HepG2 (cell line): ENCODE data around the gene VPS26A. TPM values are rescaled to one million over a fixed set of nuclear protein-coding genes. Genes with fewer than 3 reads are reported as not detected.

Source experiments
- CHD2 ChIP-seq: IDR thresholded peaks from 2 replicates; pipeline ENCODE4 v1.6.1; 2011; ENCODE audit warnings: low read depth, low read length, improper control_type of control experiment
- FOXK1 ChIP-seq: sonication (generic); formaldehyde crosslinking; IDR thresholded peaks from 2 replicates; pipeline ENCODE4 v1.4.0; 2020; ENCODE audit warnings: low read depth, missing genetic modification reagents, borderline replicate concordance
- FOXP4 ChIP-seq: sonication (generic); formaldehyde crosslinking; IDR thresholded peaks from 2 replicates; pipeline ENCODE4 v1.4.0; 2020; ENCODE audit warnings: missing genetic modification reagents
- GATA4 ChIP-seq: sonication (generic); IDR thresholded peaks from 2 replicates; pipeline ENCODE4 v1.6.1; 2016; ENCODE audit warnings: antibody characterized with exemption, low read depth, borderline replicate concordance
- GATAD2A ChIP-seq: IDR thresholded peaks from 2 replicates; pipeline ENCODE4 v1.6.1; 2016
- GTF3A ChIP-seq: sonication (generic); formaldehyde crosslinking; conservative IDR thresholded peaks from 2 replicates; pipeline ENCODE4 v1.4.0; 2020; ENCODE audit warnings: mild to moderate bottlenecking, missing genetic modification reagents
- HOXA3 ChIP-seq: sonication (generic); formaldehyde crosslinking; IDR thresholded peaks from 2 replicates; pipeline ENCODE4 v1.5.0; 2020; ENCODE audit warnings: missing genetic modification reagents
- PITX1 ChIP-seq: sonication (generic); formaldehyde crosslinking; IDR thresholded peaks from 2 replicates; pipeline ENCODE4 v1.5.1; 2020; ENCODE audit warnings: mild to moderate bottlenecking, missing genetic modification reagents
- TARDBP ChIP-seq: sonication (generic); formaldehyde crosslinking; IDR thresholded peaks from 2 replicates; pipeline ENCODE4 v1.8.0; 2022; ENCODE audit warnings: mild to moderate bottlenecking, missing genetic modification reagents
- ZNF350 ChIP-seq: sonication (generic); formaldehyde crosslinking; IDR thresholded peaks from 2 replicates; pipeline ENCODE4 v1.4.0; 2020; ENCODE audit warnings: mild to moderate bottlenecking, low read depth, missing genetic modification reagents, borderline replicate concordance
- polyA plus RNA-seq, 8 experiments: library from polyadenylated mRNA; depleted of rRNA in 3 of 8; stranded (reverse) in 7 of 8; unstranded in 1 of 8; fragments of >200 nt; fragmentation: Illumina TruSeq in 4 of 8; extraction: Trizol in 4 of 8; gene quantifications; 2 replicates each; pipeline versions ENCODE4 v1.2.1 to v1.2.3, GENCODE V29; 2011 to 2016; ENCODE audit warnings: low read depth in 4 of 8, missing spikeins in 1 of 8, mixed read lengths in 1 of 8; ENCODE audit not compliant: insufficient read depth in 1 of 8
- small RNA-seq, 3 experiments: library from RNA; depleted of rRNA; stranded (forward); fragments of <200 nt; gene quantifications; one replicate each; pipeline ENCODE3, GENCODE V24; 2012; ENCODE audit warnings: low read depth in 2 of 3, low replicate concordance in 1 of 3; ENCODE audit not compliant: insufficient read length in 3 of 3, insufficient read depth in 2 of 3
- total RNA-seq, 5 experiments: library from RNA; depleted of rRNA; stranded (reverse); fragments of >200 nt; fragmentation: Illumina TruSeq; extraction: Trizol; gene quantifications; 2 replicates each; pipeline ENCODE4 v1.2.3, GENCODE V29; 2016; ENCODE audit warnings: low read depth in 1 of 5
- TF ChIP-seq, protein P1 (sequence below): sonication (generic); formaldehyde crosslinking; conservative IDR thresholded peaks from 2 replicates; pipeline ENCODE4 v1.4.0; 2020; ENCODE audit warnings: mild to moderate bottlenecking, missing genetic modification reagents, moderate library complexity
- TF ChIP-seq, protein P2 (sequence below): sonication (generic); formaldehyde crosslinking; IDR thresholded peaks from 2 replicates; pipeline ENCODE4 v1.4.0; 2020; ENCODE audit warnings: missing genetic modification reagents, borderline replicate concordance
- TF ChIP-seq, protein P3 (sequence below): IDR thresholded peaks from 2 replicates; pipeline ENCODE4 v1.6.1; 2016; ENCODE audit warnings: missing compliant biosample characterization, missing genetic modification reagents, borderline replicate concordance

The VPS26A gene
- total and polyA plus RNA-seq, 2 of the 13 experiments (the other 11 are each of a cell fraction or from before 2014, with no cell fraction given), result 12.9 to 32.6 TPM

DNA sequence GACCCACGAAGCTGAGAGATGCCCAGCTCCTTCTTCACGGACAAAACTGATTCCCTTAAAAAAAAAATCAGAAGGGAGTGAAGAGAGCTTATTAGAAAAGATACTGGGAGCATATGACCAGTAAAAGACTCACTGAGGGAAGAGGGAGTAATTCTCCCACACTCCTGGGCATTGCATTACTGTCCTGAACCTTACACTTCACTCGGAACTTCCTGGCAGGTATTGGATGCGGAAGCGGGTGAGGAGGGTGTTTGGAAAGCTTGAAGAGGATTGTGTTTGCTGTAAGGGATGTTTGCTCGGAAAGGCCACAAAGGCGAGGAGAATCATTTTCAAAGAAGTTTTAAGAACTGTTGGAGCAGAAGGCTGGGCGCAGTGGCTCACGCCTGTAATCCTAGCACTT is 96.5 kb downstream of the VPS26A start (continued):
- TF ChIP-seq, protein P1, sequence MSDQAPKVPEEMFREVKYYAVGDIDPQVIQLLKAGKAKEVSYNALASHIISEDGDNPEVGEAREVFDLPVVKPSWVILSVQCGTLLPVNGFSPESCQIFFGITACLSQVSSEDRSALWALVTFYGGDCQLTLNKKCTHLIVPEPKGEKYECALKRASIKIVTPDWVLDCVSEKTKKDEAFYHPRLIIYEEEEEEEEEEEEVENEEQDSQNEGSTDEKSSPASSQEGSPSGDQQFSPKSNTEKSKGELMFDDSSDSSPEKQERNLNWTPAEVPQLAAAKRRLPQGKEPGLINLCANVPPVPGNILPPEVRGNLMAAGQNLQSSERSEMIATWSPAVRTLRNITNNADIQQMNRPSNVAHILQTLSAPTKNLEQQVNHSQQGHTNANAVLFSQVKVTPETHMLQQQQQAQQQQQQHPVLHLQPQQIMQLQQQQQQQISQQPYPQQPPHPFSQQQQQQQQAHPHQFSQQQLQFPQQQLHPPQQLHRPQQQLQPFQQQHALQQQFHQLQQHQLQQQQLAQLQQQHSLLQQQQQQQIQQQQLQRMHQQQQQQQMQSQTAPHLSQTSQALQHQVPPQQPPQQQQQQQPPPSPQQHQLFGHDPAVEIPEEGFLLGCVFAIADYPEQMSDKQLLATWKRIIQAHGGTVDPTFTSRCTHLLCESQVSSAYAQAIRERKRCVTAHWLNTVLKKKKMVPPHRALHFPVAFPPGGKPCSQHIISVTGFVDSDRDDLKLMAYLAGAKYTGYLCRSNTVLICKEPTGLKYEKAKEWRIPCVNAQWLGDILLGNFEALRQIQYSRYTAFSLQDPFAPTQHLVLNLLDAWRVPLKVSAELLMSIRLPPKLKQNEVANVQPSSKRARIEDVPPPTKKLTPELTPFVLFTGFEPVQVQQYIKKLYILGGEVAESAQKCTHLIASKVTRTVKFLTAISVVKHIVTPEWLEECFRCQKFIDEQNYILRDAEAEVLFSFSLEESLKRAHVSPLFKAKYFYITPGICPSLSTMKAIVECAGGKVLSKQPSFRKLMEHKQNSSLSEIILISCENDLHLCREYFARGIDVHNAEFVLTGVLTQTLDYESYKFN (CRISPR knock-in tag), result 0 out of 2 replicates have a peak, but pooled peaks have one; percentile 24
- TF ChIP-seq, protein P2, sequence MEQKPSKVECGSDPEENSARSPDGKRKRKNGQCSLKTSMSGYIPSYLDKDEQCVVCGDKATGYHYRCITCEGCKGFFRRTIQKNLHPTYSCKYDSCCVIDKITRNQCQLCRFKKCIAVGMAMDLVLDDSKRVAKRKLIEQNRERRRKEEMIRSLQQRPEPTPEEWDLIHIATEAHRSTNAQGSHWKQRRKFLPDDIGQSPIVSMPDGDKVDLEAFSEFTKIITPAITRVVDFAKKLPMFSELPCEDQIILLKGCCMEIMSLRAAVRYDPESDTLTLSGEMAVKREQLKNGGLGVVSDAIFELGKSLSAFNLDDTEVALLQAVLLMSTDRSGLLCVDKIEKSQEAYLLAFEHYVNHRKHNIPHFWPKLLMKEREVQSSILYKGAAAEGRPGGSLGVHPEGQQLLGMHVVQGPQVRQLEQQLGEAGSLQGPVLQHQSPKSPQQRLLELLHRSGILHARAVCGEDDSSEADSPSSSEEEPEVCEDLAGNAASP (CRISPR knock-in tag), result no peak
- TF ChIP-seq, protein P3, sequence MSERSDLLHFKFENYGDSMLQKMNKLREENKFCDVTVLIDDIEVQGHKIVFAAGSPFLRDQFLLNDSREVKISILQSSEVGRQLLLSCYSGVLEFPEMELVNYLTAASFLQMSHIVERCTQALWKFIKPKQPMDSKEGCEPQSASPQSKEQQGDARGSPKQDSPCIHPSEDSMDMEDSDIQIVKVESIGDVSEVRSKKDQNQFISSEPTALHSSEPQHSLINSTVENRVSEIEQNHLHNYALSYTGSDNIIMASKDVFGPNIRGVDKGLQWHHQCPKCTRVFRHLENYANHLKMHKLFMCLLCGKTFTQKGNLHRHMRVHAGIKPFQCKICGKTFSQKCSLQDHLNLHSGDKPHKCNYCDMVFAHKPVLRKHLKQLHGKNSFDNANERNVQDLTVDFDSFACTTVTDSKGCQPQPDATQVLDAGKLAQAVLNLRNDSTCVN (CRISPR knock-in tag), result no peak
- TF ChIP-seq GATA4 (no peak), PITX1 (CRISPR knock-in tag) (0 out of 2 replicates have a peak, but pooled peaks have one; percentile 22), TARDBP (peak; percentile 48; the same call in 1 of the 2 replicates), ZNF350 (CRISPR knock-in tag) (no peak), GTF3A (CRISPR knock-in tag) (no peak), HOXA3 (CRISPR knock-in tag) (no peak), FOXK1 (CRISPR knock-in tag) (no peak), CHD2 (no peak), FOXP4 (CRISPR knock-in tag) (0 out of 2 replicates have a peak, but pooled peaks have one; percentile 26), GATAD2A (CRISPR knock-in tag) (peak; percentile 26; the same call in 1 of the 2 replicates)

Small RNA genes within 50 kb of the gene (small RNA-seq; reads per million reads assigned to genes)
- gene RF00017, result 0 reads per million in 3 experiments

Other genes starting within 250 kb of the VPS26A start
- gene DDX50, start 222.9 kb upstream of the VPS26A start, total RNA-seq (2016; rRNA removed; fragmentation: Illumina TruSeq; extraction: Trizol), result 38.2 and 56.3 TPM in 2 replicates
- gene DDX50, start 222.9 kb upstream of the VPS26A start, polyA plus RNA-seq (2011; rRNA removed), result 15.6 and 19.0 TPM in 2 replicates
- gene DDX21, start 168.0 kb upstream of the VPS26A start, total RNA-seq (2016; rRNA removed; fragmentation: Illumina TruSeq; extraction: Trizol), result 147 and 243 TPM in 2 replicates
- gene DDX21, start 168.0 kb upstream of the VPS26A start, polyA plus RNA-seq (2011; rRNA removed), result 44.6 and 52.5 TPM in 2 replicates
- gene KIFBP, start 135.4 kb upstream of the VPS26A start, total RNA-seq (2016; rRNA removed; fragmentation: Illumina TruSeq; extraction: Trizol), result 21.9 and 29.9 TPM in 2 replicates
- 10.3 and 13.0 TPM in 2 replicates for gene KIFBP, start 135.4 kb upstream of the VPS26A start, polyA plus RNA-seq (2011; rRNA removed)
- gene SRGN, start 36.1 kb upstream of the VPS26A start, total RNA-seq (2016; rRNA removed; fragmentation: Illumina TruSeq; extraction: Trizol), result 0.09 TPM in 1 of 2 replicates, not detected in the other
- not detected in 2 replicates for gene SRGN, start 36.1 kb upstream of the VPS26A start, polyA plus RNA-seq (2011; rRNA removed)
- 45.7 and 57.0 TPM in 2 replicates for gene SUPV3L1, start 56.1 kb downstream of the VPS26A start, total RNA-seq (2016; rRNA removed; fragmentation: Illumina TruSeq; extraction: Trizol)
- 21.7 and 28.8 TPM in 2 replicates for gene SUPV3L1, start 56.1 kb downstream of the VPS26A start, polyA plus RNA-seq (2011; rRNA removed)
- gene HKDC1, start 96.2 kb downstream of the VPS26A start, total RNA-seq (2016; rRNA removed; fragmentation: Illumina TruSeq; extraction: Trizol), result 5.1 and 12.4 TPM in 2 replicates
- 8.1 and 10.1 TPM in 2 replicates for gene HKDC1, start 96.2 kb downstream of the VPS26A start, polyA plus RNA-seq (2011; rRNA removed)
- 0.21 and 0.29 TPM in 2 replicates for gene HK1, start 154.3 kb downstream of the VPS26A start, total RNA-seq (2016; rRNA removed; fragmentation: Illumina TruSeq; extraction: Trizol)
- gene HK1, start 154.3 kb downstream of the VPS26A start, polyA plus RNA-seq (2011; rRNA removed), result 1.3 and 1.5 TPM in 2 replicates